GM18867 (cell line): ENCODE data around the gene KMT5B.

Experiments used
- ATAC-seq: cut with Tn5 transposase; IDR thresholded peaks from one replicate; pipeline ENCODE4 v1.9.1; 2021; ENCODE audit warnings: mild to moderate bottlenecking, moderate library complexity; ENCODE audit not compliant: unreplicated experiment

The KMT5B gene

GRCh38 chr11:68121067-68121899, 91.8 kb downstream of the KMT5B start, which contains the start of gene CHKA:
Gene CHKA (minus strand): TSS chr11:68121388. CDS start chr11:68121177, 211 bp downstream.
- peak; percentile 88 for ATAC-seq

- peak; percentile 15 for ATAC-seq
Observed at GRCh38 chr11:68120273-68121066, 92.6 kb downstream of the KMT5B start.

GRCh38 chr11:68118706-68119448, 94.2 kb downstream of the KMT5B start:
- ATAC-seq: no peak

- no peak for ATAC-seq
Observed at GRCh38 chr11:68117853-68118470, 95.1 kb downstream of the KMT5B start.

- ATAC-seq: no peak
Observed at GRCh38 chr11:68116974-68117373, 96.1 kb downstream of the KMT5B start.

- ATAC-seq: no peak
Observed at GRCh38 chr11:68116126-68116525, 97.0 kb downstream of the KMT5B start.

- no peak for ATAC-seq
Observed at GRCh38 chr11:68115285-68115684, 97.8 kb downstream of the KMT5B start.

GRCh38 chr11:68113986-68114385, 99.1 kb downstream of the KMT5B start:
- no peak for ATAC-seq

GRCh38 chr11:68107689-68108088, 105.4 kb downstream of the KMT5B start:
- no peak for ATAC-seq

GRCh38 chr11:68106165-68106940, 106.7 kb downstream of the KMT5B start:
- no peak for ATAC-seq
